Prostate gland (tissue), 2 donors: ENCODE results near the gene RALY.

ENCODE experiments used
- POLR2A ChIP-seq: fragments of 450-650 bp; IDR thresholded peaks from one replicate; pipeline ENCODE4 v1.6.1; 2016; ENCODE audit warnings: antibody characterized with exemption, mild to moderate bottlenecking
- POLR2AphosphoS5 ChIP-seq: sonication (generic); formaldehyde crosslinking; IDR thresholded peaks from one replicate; pipeline ENCODE4 v1.6.1; 2017; ENCODE audit warnings: antibody characterized with exemption
- TF ChIP-seq, protein P1 (sequence below), 4 experiments: fragments of 200-600 bp in 2 of 4; fragments of 450-650 bp in 2 of 4; sonication (generic) in 2 of 4; IDR thresholded peaks; 1 replicate in 3 of 4; 2 replicates in 1 of 4; pipeline ENCODE4 v1.5.1; 2016 to 2019; ENCODE audit warnings: antibody characterized with exemption in 4 of 4, mild to moderate bottlenecking in 2 of 4, moderate library complexity in 2 of 4

DNA sequence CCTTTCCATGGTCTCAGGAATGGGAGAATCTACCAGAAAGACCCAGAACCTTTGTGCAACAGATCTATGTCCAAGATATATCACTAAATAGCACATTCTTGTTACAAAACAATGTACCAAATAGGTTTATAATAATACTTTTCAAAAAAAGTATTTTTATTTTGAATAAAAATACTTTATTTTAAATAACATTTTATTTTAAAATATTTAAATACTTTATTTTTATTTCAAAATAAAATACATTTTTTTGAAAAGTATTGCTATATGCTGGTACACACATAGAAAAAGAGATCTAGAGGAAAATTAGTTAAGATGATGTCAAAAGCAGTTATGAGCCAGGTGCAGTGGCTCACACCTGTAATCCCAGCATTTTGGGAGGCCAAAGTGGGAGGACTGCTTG, 16.8 kb upstream of the RALY start:
- TF ChIP-seq, protein P1, sequence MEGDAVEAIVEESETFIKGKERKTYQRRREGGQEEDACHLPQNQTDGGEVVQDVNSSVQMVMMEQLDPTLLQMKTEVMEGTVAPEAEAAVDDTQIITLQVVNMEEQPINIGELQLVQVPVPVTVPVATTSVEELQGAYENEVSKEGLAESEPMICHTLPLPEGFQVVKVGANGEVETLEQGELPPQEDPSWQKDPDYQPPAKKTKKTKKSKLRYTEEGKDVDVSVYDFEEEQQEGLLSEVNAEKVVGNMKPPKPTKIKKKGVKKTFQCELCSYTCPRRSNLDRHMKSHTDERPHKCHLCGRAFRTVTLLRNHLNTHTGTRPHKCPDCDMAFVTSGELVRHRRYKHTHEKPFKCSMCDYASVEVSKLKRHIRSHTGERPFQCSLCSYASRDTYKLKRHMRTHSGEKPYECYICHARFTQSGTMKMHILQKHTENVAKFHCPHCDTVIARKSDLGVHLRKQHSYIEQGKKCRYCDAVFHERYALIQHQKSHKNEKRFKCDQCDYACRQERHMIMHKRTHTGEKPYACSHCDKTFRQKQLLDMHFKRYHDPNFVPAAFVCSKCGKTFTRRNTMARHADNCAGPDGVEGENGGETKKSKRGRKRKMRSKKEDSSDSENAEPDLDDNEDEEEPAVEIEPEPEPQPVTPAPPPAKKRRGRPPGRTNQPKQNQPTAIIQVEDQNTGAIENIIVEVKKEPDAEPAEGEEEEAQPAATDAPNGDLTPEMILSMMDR (IDR thresholded peaks at IDR 0.05), result no peak
- no peak for TF ChIP-seq POLR2A
- TF ChIP-seq POLR2AphosphoS5, result no peak
